GM12864 (cell line): ENCODE data around the gene SLC17A6.

ENCODE experiments used
- DNase-seq: peaks from one replicate; pipeline ENCODE4 v3.0.0-alpha.2; 2011; ENCODE audit warnings: low read depth
- H3K4me3 ChIP-seq: 2 replicates; pipeline ENCODE4 v1.5.1; 2011; ENCODE audit warnings: mild to moderate bottlenecking, low read depth, low read length, control low read depth
- TF ChIP-seq, protein P1 (sequence below): IDR thresholded peaks from 2 replicates; pipeline ENCODE4 v1.5.1; 2011; ENCODE audit warnings: low read depth, mild to moderate bottlenecking, moderate library complexity, low read length, control low read depth, inconsistent platforms; ENCODE audit errors: missing control alignments

Gene SLC17A6

GRCh38 chr11:22337596-22338485 is at the start of gene SLC17A6:
Gene SLC17A6 (plus strand): TSS chr11:22338381. CDS start chr11:22338534, 153 bp downstream.
- TF ChIP-seq, protein P1, sequence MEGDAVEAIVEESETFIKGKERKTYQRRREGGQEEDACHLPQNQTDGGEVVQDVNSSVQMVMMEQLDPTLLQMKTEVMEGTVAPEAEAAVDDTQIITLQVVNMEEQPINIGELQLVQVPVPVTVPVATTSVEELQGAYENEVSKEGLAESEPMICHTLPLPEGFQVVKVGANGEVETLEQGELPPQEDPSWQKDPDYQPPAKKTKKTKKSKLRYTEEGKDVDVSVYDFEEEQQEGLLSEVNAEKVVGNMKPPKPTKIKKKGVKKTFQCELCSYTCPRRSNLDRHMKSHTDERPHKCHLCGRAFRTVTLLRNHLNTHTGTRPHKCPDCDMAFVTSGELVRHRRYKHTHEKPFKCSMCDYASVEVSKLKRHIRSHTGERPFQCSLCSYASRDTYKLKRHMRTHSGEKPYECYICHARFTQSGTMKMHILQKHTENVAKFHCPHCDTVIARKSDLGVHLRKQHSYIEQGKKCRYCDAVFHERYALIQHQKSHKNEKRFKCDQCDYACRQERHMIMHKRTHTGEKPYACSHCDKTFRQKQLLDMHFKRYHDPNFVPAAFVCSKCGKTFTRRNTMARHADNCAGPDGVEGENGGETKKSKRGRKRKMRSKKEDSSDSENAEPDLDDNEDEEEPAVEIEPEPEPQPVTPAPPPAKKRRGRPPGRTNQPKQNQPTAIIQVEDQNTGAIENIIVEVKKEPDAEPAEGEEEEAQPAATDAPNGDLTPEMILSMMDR = no peak
- no peak for DNase-seq
- H3K4me3 ChIP-seq = no peak within 1 kb of the TSS

GRCh38 chr11:22302368-22302767 is 35.8 kb upstream of the SLC17A6 start:
- DNase-seq = no peak
- no peak overlapping the region for H3K4me3 ChIP-seq

GRCh38 chr11:22304337-22304961 is 33.7 kb upstream of the SLC17A6 start:
- TF ChIP-seq, protein P1 = peak; percentile 42
- DNase-seq = no peak
- no peak overlapping the region for H3K4me3 ChIP-seq

More at GRCh38 chr11:22302368-22302767, 35.8 kb upstream of the SLC17A6 start:
- TF ChIP-seq, protein P1 = no peak

- no peak for DNase-seq
- no peak overlapping the region for H3K4me3 ChIP-seq
- TF ChIP-seq, protein P1 = no peak
These were observed 20.5 kb upstream of the SLC17A6 start for GRCh38 chr11:22317656-22318055.

DNA sequence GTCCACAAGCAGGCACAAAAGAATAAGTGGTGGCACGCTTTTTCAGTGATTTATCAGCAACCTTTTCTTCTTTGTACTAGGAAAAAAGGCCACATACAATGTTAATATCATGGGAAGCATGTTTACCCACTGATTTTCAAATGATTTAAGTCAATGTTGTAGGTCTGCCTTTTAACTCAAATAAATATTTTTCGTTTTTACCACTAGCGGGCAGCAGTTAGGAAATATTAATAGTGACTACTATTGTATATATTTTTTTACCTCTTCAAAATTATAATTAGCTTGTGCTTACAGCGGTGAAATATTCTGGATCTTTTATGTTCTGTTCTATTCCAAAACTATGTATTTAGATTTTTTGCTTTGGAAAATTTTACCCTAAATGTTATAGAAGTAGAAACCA is 6.4 kb upstream of the SLC17A6 start:
- H3K4me3 ChIP-seq = no peak overlapping the region
- TF ChIP-seq, protein P1 = no peak
- no peak for DNase-seq

GRCh38 chr11:22336587-22336986 is 1.6 kb upstream of the SLC17A6 start:
- no peak overlapping the region for H3K4me3 ChIP-seq
- TF ChIP-seq, protein P1 = no peak
- no peak for DNase-seq
